ENCODE results near the gene PDE4D.
A peak's percentile ranks its signal among the peaks of the same experiment; 100 is the strongest.

Gene PDE4D

GRCh38 chr5:59562756-59563389, 330.7 kb downstream of the PDE4D start:
- Histone ChIP-seq H3K27ac (replicated peaks) (no peak overlapping the region), H3K4me3 (replicated peaks; ENCODE audit: insufficient read depth, low read length) (no peak overlapping the region), H3K27me3 (ENCODE audit: insufficient read depth, poor library complexity, severe bottlenecking) (no peaks in the 10 kb centered on the region)
- peak in 1 of 2 experiments; percentile 26 for DNase-seq (ENCODE audit: low read depth in 1 of 2, low spot score in 1 of 2)
- peak; percentile 67 for TF ChIP-seq POLR2AphosphoS5 (IDR thresholded peaks at IDR 0.05; ENCODE audit: low read depth)
- TF ChIP-seq REST (IDR thresholded peaks at IDR 0.05; ENCODE audit: insufficient replicate concordance, low read depth): no peak
- TF ChIP-seq SPI1 (IDR thresholded peaks at IDR 0.05; ENCODE audit: borderline replicate concordance, low read depth): no peak

GRCh38 chr5:59560553-59560952, 333.0 kb downstream of the PDE4D start:
- DNase-seq (ENCODE audit: low read depth in 1 of 2, low spot score in 1 of 2): no peak
- H3K27ac ChIP-seq (replicated peaks): no peak overlapping the region

GRCh38 chr5:59559847-59560246, 333.7 kb downstream of the PDE4D start:
- DNase-seq (ENCODE audit: low read depth in 1 of 2, low spot score in 1 of 2): no peak
- Histone ChIP-seq H3K27me3 (ENCODE audit: insufficient read depth, poor library complexity, severe bottlenecking) (no peaks in the 10 kb centered on the region), H3K4me3 (replicated peaks; ENCODE audit: insufficient read depth, low read length) (no peak overlapping the region), H3K27ac (replicated peaks) (no peak overlapping the region)
- TF ChIP-seq REST (IDR thresholded peaks at IDR 0.05; ENCODE audit: insufficient replicate concordance, low read depth): no peak
- no peak for TF ChIP-seq CTCF (IDR thresholded peaks at IDR 0.05; ENCODE audit: insufficient read depth, low read length)
- no peak for TF ChIP-seq SPI1 (IDR thresholded peaks at IDR 0.05; ENCODE audit: borderline replicate concordance, low read depth)
- no peak for TF ChIP-seq POLR2AphosphoS5 (IDR thresholded peaks at IDR 0.05; ENCODE audit: low read depth)
- no peak for TF ChIP-seq GABPA (IDR thresholded peaks at IDR 0.05; ENCODE audit: low read depth)

More at GRCh38 chr5:59560553-59560952, 333.0 kb downstream of the PDE4D start:
- no peak for TF ChIP-seq CTCF (IDR thresholded peaks at IDR 0.05; ENCODE audit: insufficient read depth, low read length)
- no peak for TF ChIP-seq POLR2AphosphoS5 (IDR thresholded peaks at IDR 0.05; ENCODE audit: low read depth)
- TF ChIP-seq SPI1 (IDR thresholded peaks at IDR 0.05; ENCODE audit: borderline replicate concordance, low read depth): no peak
- no peak for TF ChIP-seq GABPA (IDR thresholded peaks at IDR 0.05; ENCODE audit: low read depth)
- TF ChIP-seq REST (IDR thresholded peaks at IDR 0.05; ENCODE audit: insufficient replicate concordance, low read depth): no peak
- Histone ChIP-seq H3K27me3 (ENCODE audit: insufficient read depth, poor library complexity, severe bottlenecking) (no peaks in the 10 kb centered on the region), H3K4me3 (replicated peaks; ENCODE audit: insufficient read depth, low read length) (no peak overlapping the region)
